HG03025 (cell line): ENCODE measurements around the gene MRTFA.
"Not testable (repeated sequence)": the region's sequence is repeated elsewhere in the genome, so short reads cannot be mapped to it uniquely, and the experiment has no call there.

Experiments used
- ATAC-seq: cut with Tn5 transposase; IDR thresholded peaks from one replicate; pipeline ENCODE4 v1.9.1; 2021; ENCODE audit warnings: mild to moderate bottlenecking, moderate library complexity; ENCODE audit not compliant: unreplicated experiment, low FRiP score

MRTFA gene

DNA sequence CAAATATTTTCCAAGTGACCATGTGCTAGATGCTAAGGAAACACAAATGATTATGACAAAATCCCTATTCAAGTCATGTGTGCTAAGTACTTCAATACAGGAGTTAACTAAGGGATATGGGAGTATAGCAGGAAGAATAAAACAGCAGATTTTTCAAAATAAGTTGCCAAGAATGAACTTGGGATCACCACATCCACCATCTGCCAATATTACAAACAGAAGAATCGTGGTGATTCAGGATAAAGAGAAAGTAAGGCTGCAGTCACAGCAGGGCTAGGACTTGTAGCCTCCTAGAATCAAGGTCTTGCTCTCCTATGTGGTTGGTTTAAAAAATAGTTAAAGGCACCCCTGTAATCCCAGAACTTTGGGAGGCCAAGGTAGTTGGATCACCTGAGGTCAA, 34.3 kb downstream of the MRTFA start:
- ATAC-seq, result no peak

DNA sequence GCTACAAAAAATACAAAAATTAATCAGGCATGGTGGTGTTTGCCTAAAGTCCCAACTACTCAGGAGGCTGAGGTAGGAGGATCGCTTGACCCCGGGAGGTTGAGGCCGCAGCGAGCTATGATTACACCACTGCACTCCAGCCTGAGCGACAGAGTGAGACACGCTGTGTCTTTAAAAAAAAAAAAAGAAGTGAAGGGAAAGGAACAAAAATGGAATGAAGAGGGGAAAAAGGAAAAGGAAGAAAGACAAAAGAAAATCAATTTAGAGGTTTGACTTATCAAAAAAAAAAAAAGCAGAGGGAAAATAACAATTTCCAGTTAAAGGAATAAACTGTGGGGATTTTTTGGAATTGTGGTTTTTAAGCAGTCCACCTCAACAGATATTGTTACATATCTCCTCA, 36.8 kb downstream of the MRTFA start:
- no peak for ATAC-seq

DNA sequence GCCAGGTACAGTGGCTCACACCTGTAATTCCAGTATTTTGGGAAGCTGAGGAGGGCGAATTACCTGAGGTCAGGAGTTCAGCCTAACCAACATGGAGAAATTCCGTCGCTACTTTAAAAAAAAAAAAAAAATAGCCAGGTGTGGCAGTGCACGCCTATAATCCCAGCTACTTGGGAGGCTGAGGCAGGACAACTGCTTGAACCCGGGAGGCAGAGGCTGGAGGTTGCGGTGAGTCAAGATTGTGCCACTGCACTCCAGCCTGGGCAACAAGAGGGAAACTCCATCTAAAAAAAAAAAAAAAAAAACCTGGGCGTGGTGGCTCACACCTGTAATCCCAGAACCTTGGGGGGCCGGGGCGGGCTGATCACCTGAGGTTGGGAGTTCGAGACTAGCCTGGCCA, 37.8 kb downstream of the MRTFA start:
- ATAC-seq, result not testable (repeated sequence)

DNA sequence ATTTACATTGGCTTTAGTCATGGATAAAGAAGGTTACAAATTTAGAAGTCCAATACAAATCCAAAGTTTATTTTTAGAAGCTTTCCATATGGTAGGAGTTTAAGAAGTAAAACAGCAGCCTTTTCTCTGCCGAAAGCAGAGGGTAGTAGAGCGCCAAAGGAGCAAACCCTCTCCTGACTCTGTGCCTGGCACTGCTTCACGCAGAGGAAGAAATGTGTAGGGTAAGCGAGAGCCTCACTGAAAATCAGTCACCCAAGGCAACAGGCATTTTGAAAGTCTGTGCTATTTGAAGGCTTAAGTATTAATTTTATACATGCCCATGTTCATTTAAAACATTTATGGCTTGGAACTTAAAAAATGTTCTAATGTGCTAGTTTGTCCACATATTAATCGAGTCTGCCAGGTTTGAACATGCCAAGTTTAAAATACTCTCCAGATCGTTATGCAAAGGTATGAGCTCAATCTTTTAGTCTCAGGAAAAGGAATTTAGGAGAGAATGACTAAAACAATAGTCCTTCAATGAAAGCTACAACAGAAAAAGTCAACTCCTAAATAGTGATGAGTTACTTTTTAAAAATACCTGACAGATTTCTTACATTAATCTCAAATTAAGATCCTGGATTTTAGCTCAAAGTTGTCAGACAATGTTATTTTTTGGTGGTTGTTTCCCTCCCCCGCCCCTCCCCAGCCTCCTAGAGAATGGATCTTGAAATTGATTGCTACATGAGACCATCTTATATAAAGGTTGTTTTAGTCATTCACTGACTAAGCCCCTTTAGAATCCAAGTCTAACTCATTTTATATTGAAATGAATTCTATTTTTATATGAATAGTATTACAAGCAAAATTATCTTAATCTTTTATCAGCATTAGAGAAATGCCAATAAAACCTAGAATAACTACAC, 38.7 kb downstream of the MRTFA start:
- ATAC-seq, result no peak

DNA sequence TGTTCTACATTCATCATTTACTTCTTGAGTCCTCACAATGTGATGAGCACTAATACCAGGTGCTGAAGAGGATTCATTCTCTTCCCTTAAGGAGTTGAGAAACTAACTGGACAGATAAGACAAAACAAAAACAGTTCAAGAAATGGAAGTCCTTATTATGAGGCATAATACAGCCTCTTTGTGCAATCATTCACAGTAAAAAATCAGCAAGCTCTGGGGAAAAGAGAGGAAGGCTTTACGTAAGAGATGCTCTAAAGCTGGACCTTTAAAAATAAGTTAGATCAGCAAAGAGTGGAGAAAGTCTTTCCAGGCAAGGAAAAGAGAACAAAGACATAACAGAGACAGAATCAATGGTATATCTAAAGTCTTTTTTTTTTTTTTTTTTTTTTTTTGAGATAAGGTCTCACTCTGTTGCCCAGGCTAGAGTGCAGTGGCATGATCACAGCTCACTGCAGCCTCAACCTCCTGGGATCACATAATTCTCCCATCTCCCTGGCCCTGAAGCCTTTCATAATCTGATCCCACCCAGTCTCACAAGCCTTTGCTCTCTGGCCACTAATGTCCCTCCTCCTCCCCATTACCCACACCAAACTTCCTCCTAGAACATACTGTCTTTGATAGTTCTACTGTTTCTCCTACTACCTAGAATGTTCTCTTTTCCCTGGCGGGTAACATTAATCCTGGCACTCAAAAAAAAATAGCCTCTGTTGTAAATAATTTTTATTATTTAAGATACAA, 40.9 kb downstream of the MRTFA start:
- no peak for ATAC-seq

DNA sequence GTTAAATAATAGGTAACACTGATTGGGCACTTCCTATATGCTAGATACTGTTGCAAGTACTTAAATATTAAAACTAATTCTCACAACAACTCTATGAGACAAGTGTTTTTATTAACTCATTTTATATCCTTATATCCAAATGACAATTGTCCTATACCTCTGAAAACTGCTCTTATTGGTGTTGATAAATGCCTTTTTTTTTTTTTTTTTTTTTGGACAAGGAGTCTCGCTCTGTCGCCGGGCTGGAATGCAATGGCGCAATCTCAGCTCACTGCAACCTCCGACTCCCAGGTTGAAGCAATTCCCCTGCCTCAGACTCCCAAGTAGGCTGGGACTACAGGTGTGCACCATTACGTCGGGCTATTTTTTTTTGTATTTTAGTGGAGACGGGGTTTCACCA, 41.6 kb downstream of the MRTFA start:
- ATAC-seq, result no peak

DNA sequence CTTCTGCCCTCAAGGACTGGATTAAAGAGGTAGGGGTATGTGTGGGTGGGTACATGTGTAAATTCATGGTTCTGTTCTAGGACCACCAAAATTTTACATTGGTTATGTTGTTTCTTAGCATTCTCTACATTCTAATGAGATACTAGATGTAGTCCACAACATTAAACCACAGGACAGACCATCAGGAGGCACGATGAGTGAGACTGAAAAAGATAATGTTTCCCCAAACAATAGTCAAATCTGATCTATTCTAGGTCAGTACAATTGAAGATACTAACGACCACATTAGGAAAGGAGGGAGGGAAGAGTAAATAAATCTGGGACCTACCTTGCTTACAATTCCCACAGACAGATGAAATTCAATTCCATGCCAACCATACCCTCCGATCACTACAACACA, 42.2 kb downstream of the MRTFA start:
- no peak for ATAC-seq

DNA sequence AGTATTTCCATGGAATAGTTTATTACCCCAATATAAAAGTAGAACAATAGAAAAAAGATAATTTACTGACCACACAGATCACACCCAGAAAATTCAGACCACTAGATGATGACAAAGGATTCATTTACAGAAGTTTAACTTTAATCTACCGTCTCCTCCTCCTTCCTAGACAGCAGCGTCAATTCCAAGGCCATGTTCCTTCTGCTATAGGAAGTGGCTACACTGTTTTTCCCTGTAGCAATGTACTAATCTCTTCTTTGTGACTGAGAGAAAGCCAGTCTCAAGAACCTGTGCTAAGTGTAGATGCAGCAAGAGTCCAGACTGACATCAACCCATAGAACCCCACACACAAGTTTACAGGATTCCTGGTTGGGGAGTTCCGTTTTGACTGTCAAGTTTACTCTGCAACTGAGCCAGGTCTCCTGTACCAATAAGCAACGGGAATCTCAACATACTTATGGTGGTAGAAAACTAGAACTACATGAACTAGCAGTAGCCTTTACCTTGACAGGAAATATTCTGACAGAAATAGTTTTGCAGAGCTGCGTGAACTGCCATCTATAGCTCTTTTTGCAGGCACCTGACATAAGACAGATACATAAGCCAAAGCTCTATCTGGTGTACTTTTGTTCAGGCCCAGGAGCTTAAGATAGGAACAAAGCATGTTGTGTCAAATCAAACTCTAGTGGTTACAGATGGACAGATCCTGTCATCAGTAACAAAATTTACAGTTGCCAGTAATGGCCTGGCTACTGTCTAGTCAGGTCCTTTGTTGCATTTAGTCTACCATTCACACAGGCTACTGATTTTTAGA, 42.9 kb downstream of the MRTFA start:
- ATAC-seq, result no peak

DNA sequence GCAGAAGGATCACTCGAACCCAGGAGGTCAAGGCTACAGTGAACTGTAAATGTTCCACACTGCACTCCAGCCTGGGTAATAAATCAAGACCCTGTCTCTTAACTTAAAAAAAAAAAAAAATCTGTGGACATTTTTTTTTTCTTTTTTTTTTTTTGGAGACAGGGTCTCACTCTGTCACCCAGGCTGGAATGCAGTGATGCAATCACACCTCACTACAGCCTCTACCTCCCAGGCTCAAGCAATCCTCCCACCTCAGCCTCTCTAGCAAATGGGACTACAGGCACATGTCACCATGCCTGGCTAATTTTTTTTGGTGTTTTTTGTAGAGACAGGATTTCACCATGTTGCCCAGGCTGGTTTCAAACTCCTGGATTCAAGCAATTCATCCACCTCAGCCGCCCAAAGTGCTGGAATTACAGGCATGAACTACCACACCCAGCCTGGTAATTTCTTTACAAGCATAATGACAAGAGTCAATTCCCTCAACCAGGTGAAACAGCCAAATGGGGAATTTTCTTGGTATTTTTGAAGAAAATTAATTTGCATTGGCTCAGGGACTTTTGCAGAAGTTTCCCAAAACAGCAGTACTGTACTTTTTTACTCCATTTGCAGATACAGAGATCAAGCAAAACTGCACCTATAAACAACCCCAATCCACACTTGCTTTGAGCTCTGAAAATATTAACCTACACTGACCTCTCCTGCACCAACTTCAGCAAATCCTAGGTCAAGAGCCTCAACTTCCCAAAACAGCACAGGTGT, 44.0 kb downstream of the MRTFA start:
- ATAC-seq, result no peak

DNA sequence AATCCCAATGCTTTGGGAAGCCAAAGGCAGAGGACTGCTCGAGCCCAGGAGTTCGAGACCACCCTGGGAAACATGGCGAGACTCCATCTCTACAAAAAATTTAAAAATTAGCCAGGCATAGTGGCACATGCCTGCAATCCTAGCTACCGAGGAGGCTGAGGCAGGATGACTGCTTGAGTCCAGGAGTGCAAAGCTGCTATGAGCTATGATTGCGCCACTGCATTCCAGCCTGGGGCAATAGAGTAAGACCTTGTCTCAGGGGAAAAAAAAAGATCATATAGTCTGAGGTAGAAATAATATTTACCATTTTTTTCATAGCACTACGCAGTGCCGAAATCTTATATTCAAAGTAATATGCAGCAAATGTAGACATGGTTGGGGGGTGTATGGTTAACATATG, 47.8 kb downstream of the MRTFA start:
- no peak for ATAC-seq

DNA sequence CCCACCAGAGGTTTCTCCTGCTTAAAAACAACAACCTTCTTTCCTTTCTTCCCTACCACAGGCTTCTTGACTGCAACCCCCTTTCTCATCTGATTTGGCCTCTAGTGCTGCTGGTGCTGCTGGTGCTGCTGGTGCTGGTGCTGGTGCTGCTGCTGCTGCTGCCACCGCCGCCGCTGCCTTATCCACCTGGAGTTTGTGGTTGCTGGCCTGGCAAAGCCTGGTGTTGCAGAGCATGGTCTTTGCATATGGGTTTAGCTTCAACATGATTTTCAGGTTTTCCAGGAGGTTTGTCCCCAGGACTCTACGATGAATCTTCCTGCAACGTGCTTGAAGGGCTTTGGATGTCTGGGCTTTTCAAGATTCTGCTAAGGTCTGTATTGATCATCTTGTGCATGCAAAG, 49.7 kb downstream of the MRTFA start:
- ATAC-seq, result no peak

DNA sequence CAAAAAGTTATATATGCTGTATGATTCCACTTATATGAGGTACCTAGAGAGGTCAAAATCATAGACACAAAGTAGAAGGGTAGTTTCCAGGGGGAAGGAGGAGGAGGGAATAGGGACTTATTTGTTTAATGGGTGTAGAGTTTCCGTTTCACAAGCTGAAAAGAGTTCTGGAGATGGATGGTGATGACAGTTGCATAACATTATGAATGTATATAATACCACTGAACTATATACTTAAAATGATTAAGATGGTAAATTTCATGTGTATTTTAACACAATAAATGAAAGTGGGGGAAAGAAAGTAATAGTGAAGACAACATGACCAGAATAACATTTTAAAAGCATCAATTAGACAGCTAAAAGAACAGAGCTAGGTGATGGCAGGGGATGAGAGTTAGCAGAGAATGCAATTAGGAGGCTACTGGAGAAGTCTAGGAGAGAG, 51.2 kb downstream of the MRTFA start:
- no peak for ATAC-seq

DNA sequence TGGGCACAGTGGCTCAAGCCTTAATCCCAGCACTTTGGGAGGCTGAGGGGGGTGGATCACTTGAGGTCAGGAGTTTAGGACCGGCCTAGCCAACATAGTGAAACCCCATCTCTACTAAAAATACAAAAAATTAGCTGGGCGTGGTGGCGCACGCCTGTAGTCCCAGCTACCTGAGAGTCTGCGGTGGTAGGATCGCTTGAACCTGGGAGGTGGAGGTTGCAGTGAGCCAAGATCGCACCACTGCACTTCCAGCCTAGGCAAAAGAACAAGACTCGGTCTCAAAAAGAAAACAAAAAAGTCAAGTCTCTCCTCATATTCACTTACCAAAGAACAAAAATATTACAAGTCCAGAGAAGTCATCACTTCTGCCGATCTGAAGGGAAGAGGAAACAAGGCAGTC, 51.8 kb downstream of the MRTFA start:
- ATAC-seq, result not testable (repeated sequence)

DNA sequence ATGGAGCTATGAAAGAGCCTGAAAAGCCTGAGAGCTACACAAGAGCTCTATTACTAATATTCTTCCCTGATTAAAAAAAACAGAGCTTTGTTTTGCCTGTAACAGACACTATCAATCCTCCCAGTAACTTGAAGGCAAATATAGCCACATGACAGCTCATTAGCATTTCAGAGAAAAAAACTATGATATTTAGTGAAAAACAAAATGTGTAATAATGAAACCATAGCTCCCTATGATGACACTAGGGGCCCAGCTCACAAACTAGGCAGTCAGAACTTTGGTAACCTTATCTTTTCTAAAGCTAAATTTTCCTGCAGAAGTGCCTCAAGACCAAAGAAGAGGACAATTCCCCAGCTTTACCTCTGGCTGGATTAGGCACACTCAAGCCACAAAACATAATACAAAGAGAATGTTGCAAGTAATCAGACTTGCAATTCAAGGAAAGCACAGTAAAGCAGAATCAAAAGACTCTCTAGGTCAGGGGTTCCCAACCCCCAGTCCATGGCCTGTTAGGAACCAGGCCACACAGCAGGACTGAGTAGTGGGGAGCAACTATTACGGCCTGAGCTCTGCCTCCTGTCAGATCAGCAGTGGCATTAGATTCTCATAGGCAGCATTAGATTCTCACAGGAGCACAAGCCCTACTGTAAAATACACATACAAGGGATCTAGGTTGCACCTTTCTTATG, 53.3 kb downstream of the MRTFA start:
- no peak for ATAC-seq

DNA sequence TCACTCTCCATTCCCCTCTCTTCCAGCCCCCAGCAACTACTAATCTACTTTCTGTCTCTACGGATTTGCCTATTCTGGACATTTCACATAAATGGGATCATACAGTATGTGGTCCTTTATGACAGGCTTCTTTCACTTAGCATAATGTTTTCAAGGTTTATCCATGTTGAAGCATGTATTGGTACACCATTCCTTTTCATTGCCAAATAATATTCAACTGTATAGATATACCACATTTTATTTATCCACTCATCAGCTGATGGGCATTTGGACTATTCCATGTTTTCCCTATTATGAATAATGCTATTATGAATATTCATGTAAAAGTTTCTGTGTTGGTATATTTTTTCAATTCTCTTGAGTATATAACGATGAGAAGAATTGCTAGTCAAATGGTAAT, 54.5 kb downstream of the MRTFA start:
- ATAC-seq, result no peak

DNA sequence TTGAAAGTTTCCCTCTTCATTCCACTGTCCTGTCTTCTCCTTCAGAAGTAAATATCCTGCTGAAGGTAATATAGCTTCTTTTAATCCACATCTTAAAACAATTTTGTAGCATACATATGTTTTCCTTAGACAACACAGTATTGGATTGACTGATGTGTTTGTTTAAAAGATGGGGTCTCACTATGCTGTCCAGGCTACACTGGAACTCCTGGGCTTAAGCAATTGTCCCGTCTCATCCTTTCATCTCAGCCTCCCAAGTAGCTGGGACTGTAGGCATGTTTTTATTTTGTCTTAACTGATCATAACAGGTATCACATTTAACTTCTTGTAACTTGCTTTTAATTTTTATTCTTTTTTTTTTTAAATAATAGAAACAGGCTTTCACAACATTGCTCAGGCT, 55.9 kb downstream of the MRTFA start:
- ATAC-seq, result no peak

DNA sequence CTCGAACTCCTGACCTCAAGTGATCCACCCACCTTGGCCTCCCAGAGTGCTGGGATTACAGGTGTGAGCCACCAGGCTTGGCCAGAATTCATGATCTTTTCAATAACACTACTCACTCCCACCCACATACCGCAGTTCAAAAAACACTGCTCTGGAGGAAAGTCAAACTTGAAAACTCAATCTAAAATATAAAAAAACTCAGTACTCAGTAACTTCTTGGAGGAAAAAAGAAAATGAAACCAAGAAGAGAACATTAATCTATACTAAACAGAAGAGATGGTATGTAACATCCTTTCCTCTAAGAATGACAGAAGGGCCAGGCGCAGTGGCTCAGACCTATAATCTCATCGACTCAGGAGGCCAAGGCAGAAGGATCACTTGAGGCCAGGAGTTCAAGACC, 58.3 kb downstream of the MRTFA start:
- no peak for ATAC-seq

DNA sequence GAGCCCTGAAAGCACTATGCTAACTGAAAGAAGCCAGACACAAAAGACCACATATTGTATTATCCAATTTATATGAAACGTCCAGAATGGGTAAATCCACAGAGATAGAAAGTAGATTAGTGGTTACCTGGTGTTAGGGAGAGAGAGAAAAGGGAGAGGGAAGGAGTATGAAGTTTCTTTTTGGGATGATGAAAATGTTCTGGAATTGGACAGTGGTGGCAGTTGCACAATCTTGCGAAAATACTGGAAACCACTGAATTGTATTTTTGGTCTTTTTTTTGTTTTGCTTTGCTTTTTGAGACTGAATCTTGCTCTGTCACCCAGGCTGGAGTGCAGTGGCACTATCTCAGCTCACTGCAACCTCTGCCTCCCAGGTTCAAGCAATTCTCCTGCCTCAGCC, 63.5 kb downstream of the MRTFA start:
- no peak for ATAC-seq

DNA sequence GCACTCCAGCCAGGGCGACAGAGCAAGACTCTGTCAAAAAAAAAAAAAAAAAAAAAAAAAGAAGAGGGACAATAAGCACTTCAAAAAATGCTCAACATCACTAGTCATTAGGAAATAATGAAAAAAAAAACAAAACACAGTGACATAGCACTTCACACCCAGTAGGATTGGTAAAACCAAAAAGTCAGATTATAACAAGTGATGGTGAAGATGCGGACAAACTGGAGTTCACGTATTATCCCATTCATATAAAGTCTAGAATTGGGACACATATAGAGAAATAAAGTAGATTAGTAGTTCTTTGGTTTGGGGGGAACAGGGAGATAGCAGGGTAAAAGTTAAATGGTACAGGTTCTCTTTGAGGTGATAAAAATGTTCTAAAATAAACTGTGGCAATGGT, 64.6 kb downstream of the MRTFA start:
- ATAC-seq, result no peak
